SH-SY5Y (cell line): ENCODE measurements around the gene ITGB2.

Experiments
- GATA2 ChIP-seq: IDR thresholded peaks from 2 replicates; pipeline ENCODE4 v1.6.1; 2011; ENCODE audit warnings: mild to moderate bottlenecking, low read depth, low read length
- GATA3 ChIP-seq: IDR thresholded peaks from 2 replicates; pipeline ENCODE4 v1.6.1; 2011; ENCODE audit warnings: low read depth, mild to moderate bottlenecking, low read length, moderate library complexity

The ITGB2 gene

DNA sequence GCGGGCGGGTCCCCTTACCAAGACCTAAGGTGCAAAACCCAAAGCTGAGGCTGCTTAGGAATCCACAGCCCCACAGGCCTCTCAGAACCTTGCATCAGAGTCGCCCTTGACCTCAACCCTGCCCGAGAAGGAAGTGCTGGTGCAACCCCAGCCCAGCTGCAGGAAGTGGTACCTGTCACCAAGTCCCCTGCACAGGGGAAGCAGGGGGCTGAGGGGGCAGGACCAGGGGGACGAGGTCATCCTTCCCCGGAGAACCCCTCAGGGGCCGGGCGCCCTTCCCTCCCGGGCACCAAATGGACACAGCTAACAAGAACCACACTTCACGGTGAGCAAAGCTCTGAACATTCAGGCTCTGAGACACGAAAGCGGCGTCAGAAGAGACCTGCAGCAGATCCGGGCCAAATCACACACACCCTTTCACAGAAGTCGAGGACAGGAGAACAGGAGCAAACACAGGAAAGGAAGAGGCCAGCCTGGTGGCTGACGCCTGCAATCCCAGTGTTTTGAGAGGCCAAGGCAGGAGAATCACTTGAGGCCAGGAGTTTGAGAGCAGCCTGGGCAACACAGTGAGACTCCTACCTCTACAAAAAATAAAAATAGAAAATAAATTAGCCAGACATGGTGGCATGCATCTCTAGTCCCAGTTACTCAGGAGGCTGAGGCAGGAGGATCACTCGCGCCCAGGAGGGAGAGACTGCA is 6.4 kb downstream of the ITGB2 start:
- TF ChIP-seq GATA2 (no peak), GATA3 (no peak)

DNA sequence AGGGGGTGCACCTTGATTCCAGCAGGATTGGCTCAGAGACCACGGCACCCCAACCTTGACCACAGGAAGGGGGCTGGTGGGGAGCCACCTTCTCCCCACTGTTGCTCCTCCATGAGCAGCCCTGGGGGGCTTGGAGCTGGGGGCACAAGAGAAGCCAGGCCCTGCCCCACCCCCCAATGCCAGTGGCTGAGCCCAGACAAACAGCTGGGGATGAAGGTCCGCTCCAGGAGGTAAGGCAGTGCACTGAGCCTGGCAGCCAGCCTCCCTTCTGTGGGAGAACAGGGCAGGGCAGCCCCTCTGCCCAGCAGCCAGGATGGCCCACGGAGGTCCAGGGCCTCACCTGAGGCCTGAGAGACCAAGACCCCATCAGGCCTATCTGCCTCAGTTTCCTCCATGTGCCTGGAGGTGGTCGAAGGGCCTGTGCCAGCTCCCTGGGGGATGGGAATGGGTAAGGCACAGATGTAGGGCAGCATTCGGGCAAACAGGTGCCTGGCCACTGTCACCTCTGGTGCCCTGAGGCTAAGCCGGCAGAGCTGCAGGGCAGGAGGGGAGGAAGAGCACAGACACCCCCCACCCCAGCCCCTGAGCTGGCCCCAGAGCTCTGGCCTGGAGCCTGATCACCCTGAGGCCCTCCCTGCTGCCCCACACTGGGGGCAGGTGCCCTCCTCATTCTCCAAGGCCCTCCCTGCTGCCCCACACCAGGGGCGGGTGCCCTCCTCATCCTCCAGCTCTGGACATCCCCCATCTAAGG is 7.1 kb downstream of the ITGB2 start:
- TF ChIP-seq GATA2: no peak
- no peak for TF ChIP-seq GATA3

DNA sequence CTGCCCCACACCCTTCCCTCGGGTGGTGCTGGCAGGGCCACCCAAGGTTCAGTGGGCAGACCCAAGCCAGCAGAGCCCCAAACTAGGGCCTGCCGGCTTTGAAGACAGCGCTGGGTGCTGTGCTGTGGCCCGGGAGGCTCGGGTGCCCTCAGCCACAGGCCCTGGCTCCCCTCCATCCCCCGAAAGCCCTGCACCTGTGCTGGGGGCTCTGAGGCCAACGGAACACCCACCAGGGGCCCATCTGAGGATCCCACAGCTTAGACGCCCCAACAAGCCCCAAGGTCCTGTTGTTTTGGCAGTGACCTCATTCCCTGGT is 8.6 kb downstream of the ITGB2 start:
- TF ChIP-seq GATA2 (no peak), GATA3 (no peak)

DNA sequence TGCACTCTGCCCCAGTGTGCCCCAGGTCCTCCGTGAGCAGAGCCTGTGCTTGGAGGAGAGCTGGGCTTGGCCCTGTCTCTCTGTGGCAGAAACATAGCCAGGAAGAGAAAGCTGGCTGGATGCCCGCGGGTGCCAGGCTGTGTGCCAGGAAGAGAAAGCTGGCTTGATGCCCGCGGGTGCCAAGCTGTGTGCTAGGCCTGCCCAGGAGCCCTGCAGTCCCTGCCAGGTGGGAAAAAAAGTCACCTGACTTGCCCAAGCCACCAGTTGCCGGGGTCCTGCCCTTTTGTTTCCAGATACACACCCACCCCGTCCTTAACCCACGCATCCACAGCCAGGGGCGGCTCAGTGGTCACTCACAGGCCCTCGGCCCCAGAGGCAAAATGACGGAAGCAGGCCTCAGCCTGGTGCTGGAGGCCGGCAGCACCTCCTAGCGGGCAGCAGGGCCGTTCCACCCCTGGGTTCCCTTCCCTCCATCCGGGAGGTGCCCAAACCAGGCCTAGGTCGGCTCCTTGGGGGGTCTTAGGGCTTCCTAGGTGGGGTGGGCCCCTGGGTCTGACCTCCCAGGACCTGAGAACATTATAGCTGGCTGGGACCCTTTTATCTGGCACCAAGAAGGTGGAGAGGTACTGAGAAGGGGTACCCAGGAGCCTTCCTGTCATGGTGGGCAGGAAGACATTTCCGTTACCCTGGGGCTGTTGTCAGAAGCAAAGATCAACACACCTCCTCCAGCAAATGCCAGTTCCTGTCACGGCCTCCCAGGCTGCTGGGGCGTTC is 9.1 kb downstream of the ITGB2 start:
- no peak for TF ChIP-seq GATA3
- no peak for TF ChIP-seq GATA2

DNA sequence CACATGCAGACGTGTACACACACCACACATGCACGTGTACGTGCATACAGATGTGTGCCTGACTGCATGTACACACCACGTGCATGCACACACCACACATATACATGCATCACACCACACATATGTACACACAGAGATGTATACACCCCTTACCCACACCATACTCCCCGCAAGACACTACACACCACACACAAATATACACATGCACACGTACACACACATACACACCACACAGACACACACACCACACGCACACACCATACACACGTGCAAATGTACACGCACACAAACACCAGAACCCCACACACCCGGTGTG is 9.7 kb downstream of the ITGB2 start:
- TF ChIP-seq GATA3 (no peak), GATA2 (no peak)

DNA sequence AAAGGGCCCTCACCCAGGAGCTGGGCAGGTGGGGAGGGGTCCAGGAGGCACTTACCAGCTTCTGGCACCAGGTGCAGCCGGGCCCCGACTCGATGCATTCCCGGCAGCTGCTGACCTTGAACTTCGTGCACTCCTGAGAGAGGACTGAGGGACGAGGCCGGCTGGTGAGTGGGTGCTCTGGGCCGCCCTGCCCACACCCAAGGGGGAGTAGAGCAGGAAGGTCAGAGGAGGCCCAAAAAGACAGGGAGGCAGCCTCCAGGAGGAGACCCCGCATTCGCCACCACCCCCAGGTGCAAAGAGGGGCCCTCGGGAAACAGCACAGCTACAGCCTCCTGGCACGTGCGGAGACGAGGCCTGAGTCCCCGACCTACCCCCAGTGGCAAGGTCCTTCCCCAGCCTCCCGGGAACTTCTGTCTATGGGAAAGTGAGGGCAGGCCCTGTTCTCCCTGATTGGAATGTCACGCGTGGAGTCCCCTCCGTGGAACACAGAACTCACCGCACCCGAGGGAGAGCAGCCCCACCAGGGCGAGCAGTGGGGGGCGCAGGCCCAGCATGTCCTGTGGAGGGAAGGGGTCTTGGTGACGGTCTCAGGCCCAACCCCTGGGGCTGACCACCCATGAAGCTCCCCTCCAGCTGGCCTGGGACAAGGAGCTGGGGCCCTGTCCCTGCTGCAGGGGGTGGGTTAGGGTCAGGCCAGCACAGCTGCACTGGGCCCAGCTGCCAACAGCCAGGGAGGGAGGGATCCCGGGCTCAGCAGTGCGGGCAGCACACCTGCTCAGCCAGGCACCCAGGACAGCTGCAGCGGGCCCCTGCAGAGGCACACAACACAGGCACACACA is 10.3 kb downstream of the ITGB2 start:
- TF ChIP-seq GATA3 (no peak), GATA2 (no peak)

DNA sequence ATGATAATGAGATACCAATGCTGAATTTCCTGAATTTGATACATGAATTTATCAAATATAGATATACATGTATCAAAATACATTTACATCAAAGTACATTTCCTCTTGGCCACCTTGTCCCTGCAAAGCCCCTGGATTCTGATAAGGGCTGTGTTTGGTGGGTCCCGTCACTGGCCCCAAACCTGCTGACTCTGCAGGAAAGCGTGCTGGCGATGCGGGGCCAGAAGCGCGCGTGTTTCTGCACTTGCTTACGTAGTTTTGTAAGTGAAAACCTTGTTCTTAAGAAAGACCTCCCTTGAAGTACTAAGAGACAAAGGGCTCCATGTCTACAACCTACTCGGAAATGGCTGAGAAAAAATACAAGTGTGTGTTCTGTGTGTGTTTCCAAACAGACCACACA is 11.0 kb downstream of the ITGB2 start:
- TF ChIP-seq GATA3 (no peak), GATA2 (no peak)

DNA sequence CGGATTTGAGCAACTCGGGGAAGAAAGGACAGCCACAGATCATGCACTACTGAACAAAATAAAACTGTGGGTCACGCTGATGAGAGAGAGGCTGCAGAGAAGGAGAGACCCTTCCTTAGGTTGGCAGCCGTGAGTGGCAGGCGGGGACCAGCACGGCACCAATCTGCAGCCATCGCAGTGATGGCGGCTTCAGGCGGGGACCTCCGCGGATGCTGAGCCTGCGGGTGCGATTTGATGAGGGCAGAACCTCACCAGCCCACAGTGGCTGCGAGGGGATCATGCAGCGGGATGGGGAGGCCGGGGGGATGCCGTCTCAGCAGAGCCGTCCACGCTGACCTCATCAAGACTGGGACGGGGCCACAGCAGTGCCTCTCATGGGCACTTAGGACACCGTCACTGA is 11.8 kb downstream of the ITGB2 start:
- no peak for TF ChIP-seq GATA2

DNA sequence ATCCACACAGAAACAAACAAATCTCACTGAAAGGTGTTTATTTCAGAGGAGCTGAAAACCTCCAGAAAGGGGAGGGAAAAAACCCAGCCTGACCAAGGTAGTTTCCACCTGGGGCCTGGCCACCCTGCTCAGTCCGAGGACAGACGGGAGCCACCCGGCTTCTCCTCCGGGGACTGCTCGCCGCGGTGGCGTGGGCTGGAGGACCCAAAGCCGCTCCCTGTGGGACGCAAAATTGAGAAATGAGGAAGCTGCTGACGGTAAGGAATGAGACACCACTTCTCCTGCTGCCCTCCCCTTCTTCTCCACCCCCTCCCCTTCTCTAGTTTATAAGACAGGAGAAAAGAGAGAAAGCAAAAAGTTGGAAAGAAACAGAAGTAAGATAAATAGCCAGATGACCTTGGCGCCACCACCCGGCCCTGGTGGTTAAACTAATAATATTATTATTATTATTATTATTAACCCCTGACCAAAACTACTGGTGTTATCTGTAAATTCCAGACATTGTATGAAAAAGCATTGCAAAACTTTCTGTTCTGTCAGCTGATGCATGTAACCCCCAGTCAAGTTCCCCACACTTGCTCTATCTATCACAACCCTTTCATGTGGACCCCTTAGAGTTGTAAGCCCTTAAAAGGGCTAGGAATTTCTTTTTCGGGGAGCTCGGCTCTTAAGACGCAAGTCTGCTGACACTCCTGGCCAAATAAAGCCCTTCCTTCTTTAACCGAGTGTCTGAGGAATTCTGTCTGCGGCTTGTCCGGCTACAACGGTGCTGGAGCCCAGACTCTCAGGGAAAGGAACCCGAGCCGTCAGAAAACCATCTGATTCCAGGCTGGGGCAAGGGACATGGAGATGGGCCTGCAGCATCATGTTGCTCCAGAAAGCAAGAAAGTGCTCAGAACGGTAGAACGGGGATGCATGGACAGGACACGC is 12.5 kb downstream of the ITGB2 start:
- TF ChIP-seq GATA2 (no peak), GATA3 (no peak)

DNA sequence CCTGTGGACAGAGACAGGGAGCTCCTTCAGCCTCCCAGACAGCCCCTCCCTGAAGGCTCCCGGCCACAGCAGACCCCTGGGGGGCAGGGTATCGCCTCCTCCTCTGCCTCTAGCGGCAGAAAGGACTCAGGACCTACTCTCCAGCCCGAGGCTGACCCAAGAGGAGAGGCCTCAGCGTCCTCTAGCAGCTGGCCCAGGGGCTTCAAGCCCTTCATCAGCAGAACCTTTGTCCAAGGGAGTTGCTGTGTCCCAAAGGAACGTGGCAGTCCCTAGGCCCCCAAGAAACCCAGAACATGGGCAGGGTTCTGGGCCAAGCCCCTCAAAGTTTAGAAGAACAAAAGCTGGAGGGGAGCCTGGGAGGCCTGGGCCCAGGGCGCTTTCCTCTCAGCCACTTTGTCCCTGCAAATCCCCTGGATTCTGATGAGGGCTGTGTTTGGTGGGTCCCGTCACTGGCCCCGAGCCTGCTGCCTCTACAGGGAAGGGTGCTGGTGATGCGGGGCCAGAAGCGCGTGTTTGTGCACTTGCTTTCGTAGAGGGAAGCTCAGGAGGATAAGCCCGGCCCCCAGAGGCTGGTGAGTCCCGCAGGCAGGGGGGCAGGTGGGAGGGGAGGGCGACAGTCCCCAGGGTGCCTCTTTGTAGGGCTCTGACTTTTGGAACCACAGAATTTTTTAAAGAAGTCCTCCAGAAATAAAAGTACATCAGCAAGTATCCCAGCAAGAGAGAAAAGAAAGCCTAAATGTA is 13.3 kb downstream of the ITGB2 start:
- no peak for TF ChIP-seq GATA3
- TF ChIP-seq GATA2: no peak

DNA sequence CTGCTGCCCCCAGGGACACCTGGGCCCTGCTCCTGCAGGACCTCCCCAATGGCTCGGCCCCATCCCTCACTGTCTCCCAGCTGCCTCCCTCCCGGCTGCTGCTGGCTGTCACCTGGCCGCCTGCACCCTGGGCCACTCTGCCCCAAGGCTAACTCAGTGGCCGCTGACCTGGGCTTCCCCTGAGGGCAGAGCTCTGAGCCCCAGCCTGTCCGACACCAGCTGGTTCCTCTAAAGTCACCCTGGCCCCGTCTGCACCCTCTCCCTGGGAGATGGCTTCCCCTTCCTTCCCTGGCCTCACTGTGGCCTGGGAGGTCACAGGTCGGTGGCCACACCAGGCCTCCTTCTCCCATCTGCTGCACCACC is 15.0 kb downstream of the ITGB2 start:
- TF ChIP-seq GATA3: no peak
- no peak for TF ChIP-seq GATA2

DNA sequence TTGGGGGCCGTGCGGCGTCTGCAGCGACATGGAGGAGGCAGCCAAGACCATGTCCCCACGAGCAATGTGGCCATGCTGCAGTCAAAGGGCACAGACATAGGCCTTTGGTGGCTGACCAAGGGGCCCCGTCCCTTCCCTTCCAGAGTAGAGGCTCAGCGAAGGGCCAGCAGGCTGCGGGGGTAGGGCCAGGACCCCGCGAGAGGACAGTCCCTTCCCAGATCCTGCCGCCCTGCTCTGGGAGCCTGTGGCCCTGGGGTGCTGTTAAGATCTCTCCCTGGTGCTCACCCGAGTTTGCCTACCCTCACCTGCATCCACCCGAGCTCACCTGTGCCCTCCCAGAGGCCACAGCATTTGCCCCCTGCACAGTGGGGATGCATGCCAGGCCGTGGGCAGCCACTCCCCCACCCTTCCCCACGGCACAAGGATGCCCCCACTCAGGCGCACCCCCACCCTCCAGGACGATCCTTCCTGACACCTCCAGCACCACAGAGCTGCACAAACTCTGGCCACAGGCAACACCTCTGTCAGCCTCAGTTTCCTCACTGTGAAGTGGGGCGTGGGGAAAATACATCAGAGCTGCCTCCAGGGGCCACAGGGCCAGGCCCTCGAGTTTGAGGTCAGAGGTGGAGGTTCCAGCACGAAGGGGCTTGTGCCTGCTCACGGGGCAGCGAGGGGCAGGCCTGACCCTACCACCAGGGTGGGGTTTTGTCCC is 15.5 kb downstream of the ITGB2 start:
- TF ChIP-seq GATA2 (no peak), GATA3 (no peak)
